ENCODE results near the gene C1orf115.

The C1orf115 gene

DNA sequence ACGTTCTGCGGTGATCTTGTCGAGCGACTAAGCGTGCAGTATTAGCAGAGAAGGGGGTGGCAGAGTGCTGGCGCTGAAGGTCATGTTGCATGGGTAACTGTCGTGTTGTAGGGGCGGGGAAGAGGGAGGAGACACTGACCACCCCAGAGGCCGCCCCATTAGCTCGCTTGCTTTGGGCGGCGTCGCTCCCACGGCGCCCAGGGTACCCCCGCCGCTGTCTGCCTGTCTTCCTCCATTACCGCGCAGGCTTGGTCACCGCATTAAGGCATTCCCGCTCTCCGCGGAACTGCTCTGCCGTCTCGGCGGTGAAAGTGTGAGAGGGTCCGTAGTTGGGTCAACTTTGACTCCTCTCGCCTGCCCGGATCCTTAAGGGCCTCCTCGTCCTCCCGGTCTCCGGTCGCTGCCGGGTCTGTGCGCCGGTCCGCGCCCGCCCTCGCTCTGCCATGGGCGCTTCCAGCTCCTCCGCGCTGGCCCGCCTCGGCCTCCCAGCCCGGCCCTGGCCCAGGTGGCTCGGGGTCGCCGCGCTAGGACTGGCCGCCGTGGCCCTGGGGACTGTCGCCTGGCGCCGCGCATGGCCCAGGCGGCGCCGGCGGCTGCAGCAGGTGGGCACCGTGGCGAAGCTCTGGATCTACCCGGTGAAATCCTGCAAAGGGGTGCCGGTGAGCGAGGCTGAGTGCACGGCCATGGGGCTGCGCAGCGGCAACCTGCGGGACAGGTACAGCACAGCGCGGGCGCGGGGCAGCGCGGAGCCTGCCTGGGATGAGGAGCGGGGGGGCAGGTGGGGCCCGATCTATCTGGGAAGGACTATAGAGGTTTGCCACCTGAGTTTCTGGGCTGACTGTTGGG is 58.1 kb downstream of the C1orf115 start, which contains the start of gene MTARC2:
Gene MTARC2 (plus strand): TSS at position 234 of the 846 bp plus-strand sequence. CDS start 210 bp downstream, at position 444.
- Mint-ChIP-seq H3K36me3 (ENCODE audit: low read depth) (no peaks in the 10 kb centered on the region), H3K27me3 (ENCODE audit: low read depth) (peaks cover 66% of the 10 kb centered on the region), H3K9me3 (no peaks in the 10 kb centered on the region), H3K4me3 (peak within 1 kb of the TSS; percentile 52), H3K27ac (no peak within 1 kb of the TSS), H3K4me1 (ENCODE audit: low read depth) (no peaks in the 10 kb centered on the region)
- DNase-seq (ENCODE audit: low spot score) = no peak
